GM12875 (cell line): ENCODE results near the gene CYBRD1.

Source experiments
- H3K4me3 ChIP-seq: one replicate; pipeline ENCODE4 v1.5.1; 2011; ENCODE audit warnings: low read depth, low read length, control low read depth
- CTCF ChIP-seq: IDR thresholded peaks from 2 replicates; pipeline ENCODE4 v1.5.1; 2011; ENCODE audit warnings: low read depth, mild to moderate bottlenecking, control low read depth, inconsistent platforms, low read length, moderate library complexity, borderline replicate concordance; ENCODE audit not compliant: insufficient read depth

Gene CYBRD1

GRCh38 chr2:171568089-171568488 lies 45.8 kb downstream of the CYBRD1 start:
- H3K4me3 ChIP-seq: no peak overlapping the region
- TF ChIP-seq CTCF: no peak

- no peak overlapping the region for H3K4me3 ChIP-seq
- TF ChIP-seq CTCF: no peak
Observed at GRCh38 chr2:171571721-171572120, 49.4 kb downstream of the CYBRD1 start.

- TF ChIP-seq CTCF: peak; percentile 96
- no peak overlapping the region for H3K4me3 ChIP-seq
Observed at GRCh38 chr2:171574149-171574795, 52.0 kb downstream of the CYBRD1 start.

GRCh38 chr2:171575606-171576005 lies 53.3 kb downstream of the CYBRD1 start:
- TF ChIP-seq CTCF: no peak
- no peak overlapping the region for H3K4me3 ChIP-seq

- no peak for TF ChIP-seq CTCF
- H3K4me3 ChIP-seq: no peak overlapping the region
Observed at GRCh38 chr2:171578127-171578803, 56.0 kb downstream of the CYBRD1 start.

GRCh38 chr2:171579481-171579880 lies 57.2 kb downstream of the CYBRD1 start:
- H3K4me3 ChIP-seq: no peak overlapping the region
- TF ChIP-seq CTCF: no peak

GRCh38 chr2:171583566-171583965 lies 61.3 kb downstream of the CYBRD1 start:
- TF ChIP-seq CTCF: no peak

More at GRCh38 chr2:171583566-171583965, 61.3 kb downstream of the CYBRD1 start:
- no peak overlapping the region for H3K4me3 ChIP-seq
